Immature natural killer cell (primary cell): ENCODE data around the gene TLE1. TPM values are rescaled to one million over a fixed set of nuclear protein-coding genes. Genes with fewer than 3 reads are reported as not detected.
"Not testable (repeated sequence)": the region's sequence is repeated elsewhere in the genome, so short reads cannot be mapped to it uniquely, and the experiment has no call there.

Experiments
- DNase-seq, 3 donors: peaks; one replicate each; pipeline ENCODE4 v3.0.0; 2022; ENCODE audit warnings: mixed read lengths in 1 of 3
- H3K27ac Mint-ChIP-seq, 6 donors: one replicate each; pipeline ENCODE4 v1.8.0; 2020; ENCODE audit warnings: mixed read lengths in 6 of 6, mild to moderate bottlenecking in 5 of 6, inconsistent platforms in 4 of 6, moderate library complexity in 3 of 6
- H3K27me3 Mint-ChIP-seq, 3 donors: one replicate each; pipeline ENCODE4 v1.8.0; 2020 to 2021; ENCODE audit warnings: low read depth in 3 of 3, mild to moderate bottlenecking in 3 of 3, mixed read lengths in 3 of 3, moderate library complexity in 3 of 3, inconsistent platforms in 1 of 3
- H3K36me3 Mint-ChIP-seq, 3 donors: one replicate each; pipeline ENCODE4 v1.8.0; 2020; ENCODE audit warnings: mixed read lengths in 3 of 3, inconsistent platforms in 2 of 3, mild to moderate bottlenecking in 2 of 3
- H3K4me1 Mint-ChIP-seq, 2 donors: one replicate each; pipeline ENCODE4 v1.8.0; 2020; ENCODE audit warnings: inconsistent platforms in 2 of 2, mild to moderate bottlenecking in 2 of 2, mixed read lengths in 2 of 2, moderate library complexity in 1 of 2
- H3K4me3 Mint-ChIP-seq, 5 donors: one replicate each; pipeline ENCODE4 v1.8.0; 2020; ENCODE audit warnings: mild to moderate bottlenecking in 5 of 5, mixed read lengths in 5 of 5, inconsistent platforms in 3 of 5, moderate library complexity in 3 of 5
- H3K9me3 Mint-ChIP-seq, 6 donors: one replicate each; pipeline ENCODE4 v1.8.0; 2020; ENCODE audit warnings: mild to moderate bottlenecking in 6 of 6, mixed read lengths in 6 of 6, inconsistent platforms in 4 of 6, moderate library complexity in 3 of 6
- polyA plus RNA-seq, 3 donors: library from polyadenylated mRNA; unstranded; fragments of 300-500 nt; fragmentation: Illumina TruSeq; gene quantifications; one replicate each; pipeline ENCODE4 v1.2.3, GENCODE V29; 2021

TLE1 gene
- 10 to 100 TPM; 63.9 to 97.9 (median 77.0) TPM for polyA plus RNA-seq

DNA sequence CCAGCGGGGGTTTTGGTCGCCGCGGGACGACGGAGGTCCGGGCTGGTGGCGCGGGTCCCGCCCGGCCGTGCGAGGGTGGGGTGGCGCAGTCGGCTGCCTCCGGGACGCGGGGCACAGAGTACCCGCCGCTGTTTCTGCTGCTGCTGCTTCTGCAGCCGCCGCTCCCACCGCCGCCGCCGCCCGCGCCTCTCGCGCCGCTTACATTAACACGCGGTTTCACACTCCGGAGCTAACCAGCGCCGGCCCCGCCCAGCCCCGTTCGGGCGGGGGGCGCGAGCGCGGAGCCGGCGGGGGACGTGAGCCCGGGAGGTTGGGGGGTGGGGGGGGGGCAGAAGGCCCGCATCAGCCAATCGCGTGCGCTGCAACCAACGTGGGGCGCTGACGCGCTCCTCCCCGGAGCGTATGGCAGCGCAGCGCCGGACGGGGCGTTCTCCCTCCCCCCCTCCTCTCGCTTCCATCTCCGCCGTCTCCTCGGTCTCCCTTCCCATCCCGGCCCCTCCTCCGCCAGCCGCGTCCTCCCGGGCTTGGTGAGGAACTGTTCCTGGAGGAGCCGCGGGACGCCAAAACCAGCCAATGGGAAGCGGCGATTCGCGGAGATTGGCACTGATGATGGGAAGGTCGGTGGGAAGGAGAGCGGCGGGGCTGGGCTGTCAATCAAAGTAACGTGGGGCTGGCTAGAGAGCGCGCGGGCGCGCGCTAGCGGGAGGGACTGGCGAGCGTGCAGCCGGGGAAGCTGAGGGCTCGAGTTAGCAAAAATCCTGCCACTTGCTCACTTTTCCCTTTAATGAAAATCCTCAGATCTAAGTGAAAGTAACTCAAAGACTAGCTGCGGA is at the start of gene TLE1:
Gene TLE1, minus strand, starts transcription at position 205 of the 833 bp plus-strand sequence. CDS start 1,307 bp downstream, outside the sequence.
- Mint-ChIP-seq H3K4me3 (peak within 1 kb of the TSS; percentile 96 to 98 (median 98)), H3K36me3 (no peaks in the 10 kb centered on the region)

DNA sequence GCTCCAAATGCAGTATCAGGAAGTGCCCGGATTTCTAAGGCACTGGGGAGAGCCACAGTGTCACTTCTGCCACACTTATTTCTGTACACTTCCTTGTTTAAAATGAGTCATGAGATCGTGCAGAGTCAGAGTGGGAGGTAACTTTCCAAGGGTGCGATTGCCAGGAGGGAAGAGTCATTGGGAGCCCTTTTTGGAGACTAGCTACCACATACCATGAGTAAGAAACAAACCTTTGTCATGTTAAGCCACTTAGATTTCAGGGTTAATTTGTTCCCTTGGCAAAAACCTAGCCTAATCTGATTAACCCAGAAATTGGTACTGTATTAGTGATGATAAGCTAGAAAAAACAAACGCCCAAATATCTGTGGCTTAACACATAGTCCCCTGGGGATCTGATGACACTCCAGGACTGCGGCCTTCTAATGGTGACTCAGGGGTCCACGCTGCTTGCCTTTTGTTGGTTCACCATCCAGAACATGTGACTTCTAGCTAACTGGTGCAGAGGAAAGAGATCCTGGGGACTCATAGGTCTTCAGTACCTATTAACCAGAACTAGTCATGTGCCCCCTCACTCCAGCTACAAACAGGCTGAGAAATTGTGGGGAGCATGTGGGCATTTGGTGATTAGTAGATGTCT is 48.6 kb upstream of the TLE1 start:
- Mint-ChIP-seq H3K27ac (no peak overlapping the region), H3K9me3 (peaks cover 0 to 8% (median 2%) of the 10 kb centered on the region in 6 donors), H3K36me3 (peaks cover 0 to 14% (median 7%) of the 10 kb centered on the region in 3 donors), H3K4me3 (no peak overlapping the region), H3K4me1 (no peaks in the 10 kb centered on the region), H3K27me3 (peaks cover 0 to 2% (median 1%) of the 10 kb centered on the region in 3 donors)
- no peak for DNase-seq

More for the DNA sequence above, at the start of gene TLE1:
- DNase-seq: peak; percentile 94 to 95 (median 95)
- H3K27ac Mint-ChIP-seq: peak within 1 kb of the TSS; percentile 90 to 99 (median 95)
- peaks cover 0 to 2% (median 0%) of the 10 kb centered on the region in 6 donors for H3K9me3 Mint-ChIP-seq
- peaks cover 11 to 12% of the 10 kb centered on the region in 2 donors for H3K4me1 Mint-ChIP-seq
- H3K27me3 Mint-ChIP-seq: peaks cover 8 to 34% (median 18%) of the 10 kb centered on the region in 3 donors

DNA sequence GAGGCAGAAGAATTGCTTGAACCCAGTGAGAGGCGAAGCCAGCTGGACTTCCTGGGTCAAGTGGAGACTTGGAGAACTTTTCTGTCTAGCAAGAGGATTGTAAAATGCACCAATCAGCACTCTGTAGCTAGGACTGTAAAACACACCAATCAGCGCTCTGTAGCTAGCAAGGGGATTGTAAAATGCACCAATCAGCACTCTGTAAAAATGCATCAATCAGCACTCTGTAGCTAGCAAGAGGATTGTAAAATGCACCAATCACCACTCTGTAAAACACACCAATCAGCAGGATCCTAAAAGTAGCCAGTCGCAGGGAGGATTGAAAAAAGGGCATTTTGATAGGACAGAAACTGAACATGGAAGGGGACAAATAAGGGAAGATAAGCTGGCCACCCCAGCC is 41.2 kb upstream of the TLE1 start:
- H3K36me3 Mint-ChIP-seq, H3K27ac Mint-ChIP-seq, H3K4me3 Mint-ChIP-seq, H3K4me1 Mint-ChIP-seq, H3K27me3 Mint-ChIP-seq, H3K9me3 Mint-ChIP-seq, DNase-seq: not testable (repeated sequence)

DNA sequence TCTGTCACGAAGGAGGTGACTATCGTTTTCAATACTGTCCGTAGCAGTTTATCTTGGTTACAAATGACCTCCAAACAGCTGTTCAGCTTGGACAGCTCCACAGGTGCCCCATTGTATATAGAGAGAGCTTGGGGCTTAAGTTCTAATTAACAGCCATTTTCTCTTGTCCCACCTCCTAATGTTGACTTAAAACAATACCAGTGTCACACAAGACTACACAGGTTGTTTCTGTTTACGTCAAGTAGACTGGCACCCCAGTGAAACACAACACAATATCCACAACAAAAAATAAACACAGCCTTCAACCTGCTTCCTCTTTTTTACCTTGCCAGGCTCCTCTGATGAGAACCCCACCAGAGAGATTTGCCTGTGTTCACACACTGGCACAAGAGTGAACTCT is 39.8 kb upstream of the TLE1 start:
- Mint-ChIP-seq H3K4me3 (no peak overlapping the region), H3K27ac (no peak overlapping the region), H3K9me3 (no peaks in the 10 kb centered on the region), H3K27me3 (no peaks in the 10 kb centered on the region), H3K36me3 (peaks cover 0 to 3% (median 0%) of the 10 kb centered on the region in 3 donors), H3K4me1 (peaks cover 0 to 2% of the 10 kb centered on the region in 2 donors)
- DNase-seq: no peak

DNA sequence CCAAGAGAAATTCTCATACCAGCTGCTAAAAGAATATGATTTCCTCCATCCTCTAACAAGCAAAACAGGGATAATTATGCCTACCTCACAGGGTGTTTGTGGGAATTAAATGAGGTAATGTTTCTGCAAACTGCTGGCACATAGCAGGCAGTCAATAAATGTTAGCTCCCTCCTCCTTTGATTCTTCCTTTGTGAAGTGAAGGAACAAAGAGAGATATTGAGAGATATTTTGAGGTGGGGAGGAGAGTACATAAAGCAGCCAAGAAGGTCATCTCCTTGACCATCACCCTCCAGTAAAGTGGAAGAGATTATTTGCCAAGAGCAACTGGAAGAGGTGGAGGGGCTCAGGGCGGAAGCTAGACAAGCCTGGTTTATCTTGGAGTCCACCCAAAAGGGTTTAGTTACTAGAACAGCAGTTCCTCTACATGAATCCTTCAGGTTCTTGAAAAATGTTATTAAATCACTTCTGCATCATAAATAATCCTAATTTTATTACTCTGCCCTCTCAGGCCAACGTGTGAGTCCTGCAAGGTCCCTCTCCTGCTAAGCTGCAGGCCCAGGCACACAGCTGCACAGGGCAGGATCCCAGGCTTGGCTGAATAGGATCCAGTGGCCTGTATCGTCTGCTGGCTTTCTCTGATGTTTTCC is 35.0 kb upstream of the TLE1 start:
- DNase-seq: no peak
- Mint-ChIP-seq H3K27ac (no peak overlapping the region), H3K4me1 (peaks cover 0 to 2% of the 10 kb centered on the region in 2 donors), H3K36me3 (peaks cover 0 to 4% (median 3%) of the 10 kb centered on the region in 3 donors), H3K9me3 (no peaks in the 10 kb centered on the region), H3K4me3 (no peak overlapping the region), H3K27me3 (no peaks in the 10 kb centered on the region)

DNA sequence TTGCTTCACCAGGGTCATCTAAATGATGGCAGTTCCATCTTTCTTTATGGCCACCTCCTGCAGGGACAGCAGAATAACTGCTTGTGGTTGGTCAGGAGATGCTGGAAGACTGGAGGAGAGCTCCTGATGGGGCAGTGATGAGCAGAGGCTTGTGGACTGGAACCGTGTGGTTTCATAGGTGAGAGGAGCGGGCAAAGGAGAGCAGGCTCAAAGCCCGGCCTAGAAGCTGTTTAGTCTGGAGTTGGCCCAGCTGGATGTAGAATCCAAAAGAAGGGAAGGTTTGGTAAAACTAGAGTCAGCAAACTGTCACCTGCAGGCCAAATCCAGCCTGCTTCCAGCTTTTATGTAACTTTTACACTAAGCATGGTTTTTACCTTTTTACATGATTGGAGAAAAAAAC is 32.9 kb upstream of the TLE1 start:
- Mint-ChIP-seq H3K9me3 (no peaks in the 10 kb centered on the region), H3K27ac (no peak overlapping the region), H3K4me3 (no peak overlapping the region), H3K36me3 (peaks cover 0 to 4% (median 3%) of the 10 kb centered on the region in 3 donors), H3K27me3 (no peaks in the 10 kb centered on the region), H3K4me1 (no peaks in the 10 kb centered on the region)
- DNase-seq: no peak

DNA sequence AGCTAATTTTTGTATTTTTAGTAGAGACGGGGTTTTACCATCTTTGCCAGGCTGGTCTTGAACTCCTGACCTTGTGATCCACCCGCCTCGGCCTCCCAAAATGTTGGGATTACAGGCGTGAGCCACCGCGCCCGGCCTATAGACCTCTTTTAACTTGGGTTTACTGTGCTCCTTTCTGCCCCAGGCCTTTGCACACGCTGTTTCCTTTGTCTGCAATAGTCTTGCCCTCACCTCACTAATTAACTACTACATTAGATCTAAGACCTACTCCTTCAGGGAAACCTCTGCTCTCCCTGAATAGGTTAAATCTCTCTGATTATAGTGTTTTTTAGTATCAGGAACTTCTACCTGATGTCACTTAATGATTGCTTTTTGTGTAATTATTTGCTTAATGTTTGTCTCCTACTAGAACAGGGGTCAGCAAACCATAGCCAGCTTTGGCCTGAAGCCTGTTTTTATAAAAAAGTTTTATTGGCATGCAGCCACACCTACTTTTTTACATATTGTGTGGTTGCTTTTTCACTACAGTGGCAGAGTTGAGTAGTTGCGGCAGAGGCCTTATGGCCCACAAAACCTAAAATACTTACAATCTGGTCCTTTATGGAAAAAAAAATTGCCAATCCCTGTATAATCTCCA is 31.2 kb upstream of the TLE1 start:
- Mint-ChIP-seq H3K27ac (no peak overlapping the region), H3K4me1 (no peaks in the 10 kb centered on the region), H3K27me3 (no peaks in the 10 kb centered on the region), H3K4me3 (no peak overlapping the region), H3K36me3 (peaks cover 0 to 4% (median 3%) of the 10 kb centered on the region in 3 donors), H3K9me3 (no peaks in the 10 kb centered on the region)
- DNase-seq: no peak

DNA sequence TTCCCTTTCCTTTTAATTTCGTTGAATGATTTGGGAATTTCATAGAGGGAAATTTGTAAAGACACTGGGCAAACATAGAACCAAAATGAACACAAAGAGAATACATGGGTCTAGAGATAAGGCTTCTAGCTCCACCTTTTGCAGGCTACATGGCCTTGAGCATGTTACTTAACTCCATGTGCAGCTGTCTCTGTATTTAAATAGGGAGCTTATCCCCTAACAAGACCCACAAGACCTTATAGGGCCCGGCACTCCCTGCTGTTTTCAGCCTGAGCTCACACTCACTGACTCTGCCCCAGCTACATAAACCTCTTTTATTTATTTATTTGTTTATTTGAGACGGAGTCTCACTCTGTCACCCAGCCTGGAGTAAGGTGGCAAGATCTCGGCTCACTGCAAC is 30.6 kb upstream of the TLE1 start:
- Mint-ChIP-seq H3K4me1 (no peaks in the 10 kb centered on the region), H3K27ac (no peak overlapping the region), H3K4me3 (no peak overlapping the region), H3K27me3 (no peaks in the 10 kb centered on the region), H3K9me3 (no peaks in the 10 kb centered on the region), H3K36me3 (peaks cover 0 to 4% (median 3%) of the 10 kb centered on the region in 3 donors)
- DNase-seq: no peak

DNA sequence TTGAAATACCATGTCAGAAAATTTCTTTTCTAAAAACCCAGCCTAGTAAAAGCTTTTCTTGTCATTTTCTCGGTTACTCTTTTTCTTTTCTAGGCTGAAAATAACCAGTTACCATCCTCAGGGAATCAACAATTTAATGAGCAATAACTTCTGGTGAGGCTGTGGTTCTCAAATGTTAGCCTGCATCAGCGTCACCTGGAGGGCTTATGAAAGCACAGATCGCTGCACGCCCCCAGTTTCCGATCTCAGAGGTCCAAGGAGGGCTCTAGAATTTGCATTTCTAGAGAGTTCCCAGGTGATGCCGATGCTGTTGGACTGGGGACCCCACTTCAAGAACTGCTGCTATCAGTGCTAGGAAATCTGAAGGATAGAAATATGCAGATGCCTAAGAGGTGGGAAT is 28.9 kb upstream of the TLE1 start:
- no peaks in the 10 kb centered on the region for H3K4me1 Mint-ChIP-seq
- H3K27ac Mint-ChIP-seq: no peak overlapping the region
- H3K9me3 Mint-ChIP-seq: no peaks in the 10 kb centered on the region
- no peaks in the 10 kb centered on the region for H3K27me3 Mint-ChIP-seq
- no peak for DNase-seq
- peaks cover 0 to 3% (median 0%) of the 10 kb centered on the region in 3 donors for H3K36me3 Mint-ChIP-seq
- H3K4me3 Mint-ChIP-seq: no peak overlapping the region

DNA sequence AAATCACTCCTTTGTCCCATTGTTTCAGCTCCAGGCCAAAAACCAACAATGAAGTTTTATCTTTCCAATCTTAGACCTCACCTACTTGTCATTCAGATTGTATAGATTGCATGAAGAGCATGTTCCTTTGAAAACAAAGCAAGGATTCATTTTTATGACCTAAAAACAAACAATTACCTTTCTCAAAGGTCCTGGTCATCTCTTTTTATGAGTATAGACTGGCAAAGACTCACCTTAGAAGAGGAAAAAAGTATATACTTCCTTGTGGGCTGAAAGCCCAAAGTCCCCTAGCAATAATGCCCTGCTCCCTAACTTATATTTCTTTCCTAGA is 28.4 kb upstream of the TLE1 start:
- Mint-ChIP-seq H3K4me1 (no peaks in the 10 kb centered on the region), H3K36me3 (peaks cover 0 to 4% (median 3%) of the 10 kb centered on the region in 3 donors), H3K9me3 (no peaks in the 10 kb centered on the region), H3K4me3 (no peak overlapping the region), H3K27me3 (peaks cover 0 to 4% (median 2%) of the 10 kb centered on the region in 3 donors), H3K27ac (no peak overlapping the region)
- DNase-seq: no peak

DNA sequence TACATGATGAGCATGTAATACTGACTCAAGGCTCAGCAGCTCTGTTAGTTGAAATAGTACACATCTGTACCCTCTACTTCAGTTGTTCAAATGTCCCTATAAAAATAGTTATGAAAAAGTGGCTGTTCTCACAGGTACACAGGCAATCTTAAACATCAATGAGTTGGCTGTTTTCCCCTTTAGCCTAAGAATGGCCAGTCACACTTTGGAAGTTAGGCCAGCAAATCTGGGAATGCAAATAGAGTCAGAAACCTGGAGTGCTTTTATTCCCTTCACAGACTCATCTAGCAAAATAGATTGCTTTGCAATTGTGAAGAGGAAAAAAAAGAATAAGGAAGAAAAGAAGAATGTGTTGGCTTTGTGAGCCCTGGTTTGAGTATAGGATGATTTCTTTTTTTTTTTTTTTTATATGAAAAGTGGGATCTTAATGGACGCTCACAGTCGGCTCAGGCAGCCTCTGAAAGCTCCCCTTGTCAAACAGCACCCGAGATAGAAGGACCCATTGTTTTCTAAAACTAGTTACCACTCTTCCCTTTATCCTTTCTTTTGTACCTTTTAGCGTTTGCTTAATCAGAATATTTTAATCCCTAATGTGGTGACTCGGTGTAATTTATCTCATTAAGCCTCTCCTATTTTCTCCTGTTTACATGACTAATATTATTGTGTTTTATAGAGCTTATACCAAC is 27.9 kb upstream of the TLE1 start:
- Mint-ChIP-seq H3K9me3 (no peaks in the 10 kb centered on the region), H3K27me3 (peaks cover 0 to 6% (median 2%) of the 10 kb centered on the region in 3 donors), H3K4me3 (no peak overlapping the region)

DNA sequence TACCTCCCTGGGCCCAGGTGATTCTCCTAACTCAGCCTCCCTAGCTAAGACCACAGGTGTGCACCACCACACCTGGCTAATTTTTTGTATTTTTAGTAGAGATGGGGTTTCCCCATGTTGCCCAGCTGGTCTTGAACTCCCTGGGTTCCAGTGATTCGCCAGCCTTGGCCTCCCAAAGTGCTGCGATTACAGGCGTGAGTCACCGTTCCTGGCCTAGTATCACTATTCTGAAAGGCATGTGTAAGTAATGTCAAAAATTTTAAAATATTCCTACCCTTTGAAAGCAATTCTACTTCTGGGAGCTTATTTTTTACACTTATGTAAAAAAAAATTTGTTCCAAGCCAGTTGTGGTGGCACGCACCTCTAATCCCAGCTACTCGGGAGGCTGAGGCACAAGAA is 27.1 kb upstream of the TLE1 start:
- Mint-ChIP-seq H3K9me3 (no peaks in the 10 kb centered on the region), H3K27ac (no peak overlapping the region), H3K4me1 (no peaks in the 10 kb centered on the region), H3K4me3 (no peak overlapping the region), H3K27me3 (peaks cover 0 to 6% (median 2%) of the 10 kb centered on the region in 3 donors), H3K36me3 (peaks cover 3 to 4% (median 3%) of the 10 kb centered on the region in 3 donors)
- no peak for DNase-seq

More for the DNA sequence above, 27.9 kb upstream of the TLE1 start:
- Mint-ChIP-seq H3K4me1 (no peaks in the 10 kb centered on the region), H3K27ac (peak overlapping the region in 1 of 6 donors; percentile 6), H3K36me3 (peaks cover 0 to 4% (median 3%) of the 10 kb centered on the region in 3 donors)
- no peak for DNase-seq

DNA sequence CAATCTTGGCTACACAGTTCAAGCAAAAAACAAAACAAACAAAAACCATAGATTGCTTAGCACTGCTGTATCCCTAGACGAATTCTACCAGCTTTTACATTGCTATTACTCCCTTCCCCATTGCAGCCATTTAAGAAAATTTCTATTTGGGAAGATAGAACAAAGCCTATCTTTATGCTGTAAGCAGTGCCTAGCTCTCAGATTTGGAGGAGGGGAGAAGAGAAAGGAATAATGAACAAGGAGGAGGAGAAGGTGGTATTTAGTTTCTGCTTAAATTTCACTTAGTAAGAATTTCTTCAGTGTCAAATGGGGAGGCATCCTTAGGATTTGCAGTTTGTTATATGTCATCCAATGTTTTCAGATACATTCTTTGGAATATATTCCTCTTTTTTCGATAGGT is 16.2 kb upstream of the TLE1 start:
- Mint-ChIP-seq H3K4me3 (no peak overlapping the region), H3K27ac (no peak overlapping the region), H3K9me3 (no peaks in the 10 kb centered on the region), H3K27me3 (peaks cover 0 to 3% (median 2%) of the 10 kb centered on the region in 3 donors), H3K4me1 (no peaks in the 10 kb centered on the region), H3K36me3 (peaks cover 0 to 4% (median 0%) of the 10 kb centered on the region in 3 donors)
- no peak for DNase-seq
